Measurements from ENCODE around the gene MCFD2. TPM values are rescaled to one million over a fixed set of nuclear protein-coding genes. Genes with fewer than 3 reads are reported as not detected.

Gene MCFD2
- total RNA-seq, 4 donors from 2014 or later: 88.1 to 118 (median 95.6) TPM

DNA sequence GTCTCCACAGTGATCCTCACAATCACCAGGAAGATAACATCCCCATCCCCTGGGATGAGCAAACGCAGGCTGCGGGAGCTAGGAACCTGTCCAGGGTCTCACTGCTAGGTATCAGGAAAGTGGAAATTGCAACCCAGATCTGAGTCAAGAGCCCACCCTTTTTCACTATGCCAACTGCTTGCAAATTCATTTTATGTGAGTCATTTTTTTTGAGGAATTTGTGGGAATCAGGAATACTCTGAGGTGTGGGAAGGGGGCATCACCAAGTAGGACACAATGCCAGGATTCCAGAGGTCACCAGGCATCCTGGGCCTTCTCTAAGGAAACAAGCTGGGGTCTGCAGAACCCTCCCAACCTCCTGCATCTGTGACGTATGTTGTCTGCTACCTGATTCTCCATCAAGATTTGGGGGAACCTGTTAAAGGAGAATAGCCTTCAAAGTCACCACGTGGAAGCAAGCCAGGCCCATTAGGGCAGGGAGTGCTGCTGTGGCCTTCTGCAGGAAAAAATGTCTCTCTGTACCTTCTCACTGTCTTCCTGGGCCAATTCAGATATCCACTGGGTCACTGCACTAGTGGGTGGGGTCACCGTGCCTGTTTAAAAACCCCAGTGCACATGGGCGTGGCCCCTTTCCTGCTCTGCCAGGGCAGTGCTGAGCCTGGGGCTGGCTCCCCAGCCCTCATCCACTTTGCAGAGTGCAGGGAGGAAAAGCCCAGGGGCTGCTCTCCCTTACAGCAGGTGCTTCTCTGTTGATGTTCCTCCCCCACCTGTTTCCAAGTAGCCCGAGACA is 50.2 kb downstream of the MCFD2 start:
- DNase-seq (ENCODE audit: low spot score) (no peak), ATAC-seq (ENCODE audit: low FRiP score) (no peak)
- TF ChIP-seq, protein P1, sequence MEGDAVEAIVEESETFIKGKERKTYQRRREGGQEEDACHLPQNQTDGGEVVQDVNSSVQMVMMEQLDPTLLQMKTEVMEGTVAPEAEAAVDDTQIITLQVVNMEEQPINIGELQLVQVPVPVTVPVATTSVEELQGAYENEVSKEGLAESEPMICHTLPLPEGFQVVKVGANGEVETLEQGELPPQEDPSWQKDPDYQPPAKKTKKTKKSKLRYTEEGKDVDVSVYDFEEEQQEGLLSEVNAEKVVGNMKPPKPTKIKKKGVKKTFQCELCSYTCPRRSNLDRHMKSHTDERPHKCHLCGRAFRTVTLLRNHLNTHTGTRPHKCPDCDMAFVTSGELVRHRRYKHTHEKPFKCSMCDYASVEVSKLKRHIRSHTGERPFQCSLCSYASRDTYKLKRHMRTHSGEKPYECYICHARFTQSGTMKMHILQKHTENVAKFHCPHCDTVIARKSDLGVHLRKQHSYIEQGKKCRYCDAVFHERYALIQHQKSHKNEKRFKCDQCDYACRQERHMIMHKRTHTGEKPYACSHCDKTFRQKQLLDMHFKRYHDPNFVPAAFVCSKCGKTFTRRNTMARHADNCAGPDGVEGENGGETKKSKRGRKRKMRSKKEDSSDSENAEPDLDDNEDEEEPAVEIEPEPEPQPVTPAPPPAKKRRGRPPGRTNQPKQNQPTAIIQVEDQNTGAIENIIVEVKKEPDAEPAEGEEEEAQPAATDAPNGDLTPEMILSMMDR (IDR thresholded peaks at IDR 0.05): no peak

DNA sequence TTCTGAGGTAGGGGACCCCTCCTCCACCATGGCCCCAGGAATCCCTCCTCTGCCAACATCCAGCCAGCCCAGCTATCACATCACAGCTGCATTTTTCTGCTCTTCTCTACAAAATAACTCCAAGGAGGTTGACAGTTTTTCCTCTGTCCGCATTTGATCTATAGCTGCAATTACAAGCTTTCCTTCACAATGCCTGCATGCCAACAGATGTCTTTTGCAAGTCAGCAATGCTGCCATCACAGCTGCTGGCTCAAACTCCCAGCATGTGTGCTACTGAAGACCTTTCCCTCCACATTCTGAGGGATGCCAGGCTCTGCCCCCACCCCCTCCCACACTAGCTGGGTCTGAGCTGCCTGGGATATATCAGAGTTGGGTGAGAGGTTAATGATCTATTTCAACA is 51.7 kb downstream of the MCFD2 start:
- ATAC-seq (ENCODE audit: low FRiP score) (no peak), DNase-seq (ENCODE audit: low spot score) (no peak)
- TF ChIP-seq, protein P1 (IDR thresholded peaks at IDR 0.05): no peak

DNA sequence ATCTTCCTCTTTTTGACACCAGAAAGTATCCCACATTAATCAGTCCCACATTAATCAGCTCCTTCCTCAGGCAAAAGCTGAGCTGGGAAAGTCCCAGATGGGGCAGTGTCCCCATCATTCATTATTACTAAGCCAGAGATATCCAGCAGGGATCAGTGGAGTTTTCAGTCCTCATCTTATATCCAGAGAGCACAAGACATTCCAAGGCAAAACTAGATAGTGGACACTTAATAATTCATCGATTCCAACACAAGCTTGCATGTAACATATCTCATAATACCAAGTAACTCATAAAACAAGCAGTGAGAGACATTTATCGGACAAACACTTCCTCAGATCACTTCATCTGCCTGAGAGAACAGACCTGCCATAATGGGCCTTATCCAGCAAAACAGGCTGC is 53.1 kb downstream of the MCFD2 start:
- TF ChIP-seq, protein P1 (IDR thresholded peaks at IDR 0.05): no peak
- DNase-seq (ENCODE audit: low spot score): no peak
- ATAC-seq (ENCODE audit: low FRiP score): no peak

DNA sequence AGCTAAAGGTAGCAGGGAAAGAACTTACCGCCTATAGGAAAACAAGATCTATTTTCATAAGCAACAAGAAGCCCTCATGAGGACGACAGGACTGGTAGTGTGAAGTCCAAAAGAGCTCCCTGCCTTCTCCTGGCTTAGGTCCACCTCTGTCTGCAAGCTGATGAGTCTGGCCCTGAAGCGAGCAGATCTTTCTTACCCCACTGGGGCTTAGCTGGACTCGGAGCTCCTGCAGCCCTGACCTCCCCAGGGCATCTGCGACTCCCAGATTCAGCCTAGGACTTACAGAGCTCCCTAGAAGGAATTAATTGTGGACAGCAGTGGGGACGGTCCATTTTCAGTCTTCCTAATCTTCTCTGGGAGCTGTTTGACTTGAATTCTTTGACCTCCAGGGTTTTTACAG is 53.7 kb downstream of the MCFD2 start:
- TF ChIP-seq, protein P1 (IDR thresholded peaks at IDR 0.05): no peak
- no peak for ATAC-seq (ENCODE audit: low FRiP score)

DNA sequence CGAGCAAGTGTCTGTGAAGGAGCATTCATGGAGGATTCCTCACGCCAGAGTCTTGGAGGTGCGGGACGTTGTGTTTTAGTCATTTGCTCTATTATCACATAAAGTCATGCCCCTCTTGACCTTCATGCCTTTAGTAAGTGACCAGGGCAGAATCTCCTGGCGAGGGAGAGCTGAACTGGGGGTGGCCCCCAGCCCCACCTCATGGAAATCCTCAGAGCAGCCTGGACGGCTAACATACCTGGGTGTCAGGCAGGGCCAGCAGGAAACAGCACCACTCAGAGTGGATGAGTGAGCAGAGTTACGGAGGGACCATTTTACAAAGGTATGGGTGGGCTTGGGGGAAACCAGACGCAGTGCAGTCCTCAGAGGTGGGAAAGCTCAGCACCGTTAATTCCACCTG is 56.1 kb downstream of the MCFD2 start:
- ATAC-seq (ENCODE audit: low FRiP score) (no peak), DNase-seq (ENCODE audit: low spot score) (no peak)
- TF ChIP-seq, protein P1 (IDR thresholded peaks at IDR 0.05): no peak

More for the DNA sequence above, 53.7 kb downstream of the MCFD2 start:
- no peak for DNase-seq (ENCODE audit: low spot score)

DNA sequence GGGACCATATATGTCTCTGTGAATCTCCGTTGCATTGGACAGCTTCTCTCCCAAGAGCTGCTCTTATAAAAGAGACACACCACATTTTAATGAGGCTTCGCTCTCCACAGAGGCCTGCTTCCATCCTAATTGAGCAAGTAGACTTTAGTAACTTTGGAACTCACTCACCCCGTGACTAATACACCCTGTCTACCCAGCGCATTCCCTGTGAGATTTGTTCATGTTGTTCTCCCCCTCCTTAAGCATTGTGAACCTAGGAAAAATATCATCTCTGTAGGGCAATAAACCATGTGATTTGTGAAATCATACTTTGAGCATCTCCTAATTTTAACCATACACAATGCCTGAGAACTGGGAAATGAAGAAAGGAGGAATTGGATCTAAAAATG is 56.9 kb downstream of the MCFD2 start:
- ATAC-seq (ENCODE audit: low FRiP score) (no peak), DNase-seq (ENCODE audit: low spot score) (no peak)
- TF ChIP-seq, protein P1 (IDR thresholded peaks at IDR 0.05): no peak
